K562 treated with DMSO at 1 percent for 24 hours (cell line): Measurements from ENCODE around the gene ADH4. TPM values are rescaled to one million over a fixed set of nuclear protein-coding genes. Genes with fewer than 3 reads are reported as not detected.

Experiments
- total RNA-seq: library from RNA; unstranded; fragments of 300-600 nt; gene quantifications from 2 replicates; pipeline ENCODE4 v1.2.3, GENCODE V29; 2022; ENCODE audit warnings: low read depth; ENCODE audit not compliant: insufficient read depth

Gene ADH4
- not detected in 2 replicates for total RNA-seq

GRCh38 chr4:99144070-99144469, at the start of gene ADH4:
ADH4 (minus strand) TSS chr4:99144297; CDS start chr4:99144222, 75 bp downstream.

GRCh38 chr4:99088481-99089365, 55.4 kb downstream of the ADH4 start, which contains the start of gene ADH5:
ADH5 (minus strand) TSS chr4:99088788; CDS start chr4:99088700, 88 bp downstream.

Other genes starting within 250 kb of the ADH4 start
- gene EIF4E, start 215.2 kb downstream of the ADH4 start, total RNA-seq: 55.2 and 64.7 TPM in 2 replicates
- gene METAP1, start 148.6 kb downstream of the ADH4 start, total RNA-seq: 26.0 and 35.0 TPM in 2 replicates
- 74.4 and 94.1 TPM in 2 replicates for gene ADH5, start 55.5 kb downstream of the ADH4 start, total RNA-seq
- gene ADH6, start 74.9 kb upstream of the ADH4 start, total RNA-seq: not detected in 2 replicates
- gene ADH1A, start 146.7 kb upstream of the ADH4 start, total RNA-seq: not detected in 2 replicates
- gene ADH1B, start 177.1 kb upstream of the ADH4 start, total RNA-seq: not detected in 2 replicates
- gene ADH1C, start 208.4 kb upstream of the ADH4 start, total RNA-seq: not detected in 2 replicates